K562 (cell line): ENCODE data around the gene SEMA4G.

Experiments
- POLR2A ChIP-seq: fragments of 450-650 bp; conservative IDR thresholded peaks from 2 replicates; pipeline ENCODE4 v1.6.1; 2016
- ZBTB33 ChIP-seq: sonication (generic); formaldehyde crosslinking; IDR thresholded peaks from 2 replicates; pipeline ENCODE4 v1.8.1; 2023; ENCODE audit warnings: mild to moderate bottlenecking, missing genetic modification reagents

- no peak for TF ChIP-seq POLR2A
- TF ChIP-seq ZBTB33 (CRISPR knock-in tag), result no peak
These were observed 24.8 kb downstream of the SEMA4G start for GRCh38 chr10:100993986-100994708.
